GM10248 (cell line): ENCODE results near the gene ZNF777.
"Not testable (repeated sequence)": the region's sequence is repeated elsewhere in the genome, so short reads cannot be mapped to it uniquely, and the experiment has no call there.

Source experiments
- CTCF ChIA-PET: fragments of 300-600 bp; sonication (Branson Sonifier 250); formaldehyde crosslinking; extraction: SDS; loops from one replicate; lab custom pipeline; 2021; ENCODE audit warnings: antibody characterized with exemption; lab: Yijun Ruan, JAX
- POLR2A ChIA-PET: fragments of 350-650 bp; sonication (Branson Sonifier 250); formaldehyde crosslinking; extraction: SDS; loops from one replicate; lab custom pipeline; 2020; ENCODE audit warnings: antibody characterized with exemption; lab: Yijun Ruan, JAX
- DNase-seq: peaks from one replicate; pipeline ENCODE4 v3.0.0; 2012; ENCODE audit errors: extremely low spot score
- CTCF ChIP-seq: IDR thresholded peaks from 2 replicates; pipeline ENCODE4 v1.5.1; 2012; ENCODE audit warnings: mild to moderate bottlenecking, low read depth; ENCODE audit errors: extremely low read depth, missing control alignments, control extremely low read depth

ZNF777 gene

GRCh38 chr7:149494738-149495368 lies 34.0 kb upstream of the ZNF777 start:
- DNase-seq: no peak
- CTCF ChIA-PET: interaction anchor here (0.6 to 2.4 kb wide), 10 partner anchors 15 to 300 kb away, joined by 3 to 8 read pairs (median 4); partner anchors contain the start of genes ZNF282 and ZNF783
- POLR2A ChIA-PET: no interaction called here
- TF ChIP-seq CTCF: no peak

GRCh38 chr7:149493975-149494374 lies 33.1 kb upstream of the ZNF777 start:
- DNase-seq, POLR2A ChIA-PET: not testable (repeated sequence)
- CTCF ChIA-PET: interaction anchor here (2.6 kb wide), 1 partner anchor 11 kb away, joined by 9 read pairs; no protein-coding TSS in a partner anchor

DNA sequence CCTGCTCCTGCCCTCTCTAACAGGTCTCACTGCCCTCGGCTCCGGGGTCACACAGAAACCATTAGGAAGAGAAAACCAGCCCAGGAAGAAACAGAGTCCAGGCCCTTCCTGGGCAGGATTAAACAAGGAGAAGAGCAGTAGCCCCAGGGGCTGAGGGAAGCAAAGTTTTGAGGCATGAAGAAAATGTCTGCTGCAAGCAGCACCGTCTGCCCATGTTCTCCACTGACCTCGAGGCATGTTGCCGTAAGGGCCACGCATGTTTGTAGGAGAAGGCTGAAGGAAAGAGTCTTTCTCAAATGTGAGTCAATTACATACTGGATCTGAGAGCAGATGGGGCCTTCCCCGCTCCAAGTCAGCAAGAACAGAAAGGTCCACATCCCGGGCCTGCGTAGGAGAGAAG lies 32.5 kb upstream of the ZNF777 start:
- ChIA-PET POLR2A (no interaction called here), CTCF (interaction anchor here (2.6 kb wide), 1 partner anchor 11 kb away, joined by 9 read pairs; no protein-coding TSS in a partner anchor)
- TF ChIP-seq CTCF: no peak
- DNase-seq: no peak

DNA sequence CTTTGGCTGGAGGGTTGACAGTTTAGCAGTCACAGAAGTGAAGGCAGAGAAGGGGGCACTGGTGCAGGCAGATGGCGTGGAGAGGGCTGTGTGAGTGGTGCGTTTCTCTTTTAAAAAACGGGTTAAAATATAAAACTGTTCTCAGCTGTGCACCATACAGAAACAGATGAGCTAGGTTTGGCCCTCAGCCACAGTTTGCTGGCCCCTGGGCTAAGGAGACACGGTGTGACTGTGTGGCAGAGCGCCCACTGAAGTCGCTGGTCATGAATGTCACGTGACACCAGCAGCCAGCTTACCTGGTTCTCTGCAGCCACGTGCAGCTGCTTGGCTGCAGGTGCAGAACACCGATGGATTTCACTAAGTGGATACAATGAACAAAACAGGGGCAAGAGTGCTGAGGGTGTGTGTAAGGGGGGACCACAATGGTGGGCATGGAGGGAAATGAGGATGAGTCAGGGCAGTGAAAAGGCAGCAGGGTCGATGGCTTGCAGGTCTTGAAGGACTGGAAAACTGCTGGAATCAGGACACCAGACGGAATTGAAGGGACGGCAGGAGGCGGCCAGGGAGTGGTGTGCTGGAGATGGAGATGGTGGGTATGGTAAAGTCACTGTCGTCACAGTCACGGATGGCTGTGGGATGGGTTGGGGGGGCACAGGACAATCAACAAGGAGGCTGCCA lies 29.4 kb upstream of the ZNF777 start:
- POLR2A ChIA-PET: no interaction called here
- no peak for DNase-seq
- no peak for TF ChIP-seq CTCF
- CTCF ChIA-PET: interaction anchor here (0.6 to 0.9 kb wide), 3 partner anchors 9 to 1195 kb away, joined by 3 to 5 read pairs (median 3); no protein-coding TSS in a partner anchor

- no peak for DNase-seq
- TF ChIP-seq CTCF: peak; percentile 18
- POLR2A ChIA-PET: no interaction called here
- CTCF ChIA-PET: no interaction called here
Measured at GRCh38 chr7:149489391-149490024, 28.6 kb upstream of the ZNF777 start.

- ChIA-PET POLR2A (interaction anchor here (0.8 kb wide), 1 partner anchor 19 kb away, joined by 3 read pairs; the partner anchor contains the start of gene ZNF777), CTCF (interaction anchor here (0.9 to 2.3 kb wide), 5 partner anchors 11 to 19 kb away, joined by 3 to 7 read pairs (median 5); no protein-coding TSS in a partner anchor)
- DNase-seq: no peak
- TF ChIP-seq CTCF: no peak
Measured at GRCh38 chr7:149479568-149479967, 18.7 kb upstream of the ZNF777 start.
